Measurements from ENCODE around the gene CERS5. TPM values are rescaled to one million over a fixed set of nuclear protein-coding genes. Genes with fewer than 3 reads are reported as not detected.

CERS5 gene, protein sequence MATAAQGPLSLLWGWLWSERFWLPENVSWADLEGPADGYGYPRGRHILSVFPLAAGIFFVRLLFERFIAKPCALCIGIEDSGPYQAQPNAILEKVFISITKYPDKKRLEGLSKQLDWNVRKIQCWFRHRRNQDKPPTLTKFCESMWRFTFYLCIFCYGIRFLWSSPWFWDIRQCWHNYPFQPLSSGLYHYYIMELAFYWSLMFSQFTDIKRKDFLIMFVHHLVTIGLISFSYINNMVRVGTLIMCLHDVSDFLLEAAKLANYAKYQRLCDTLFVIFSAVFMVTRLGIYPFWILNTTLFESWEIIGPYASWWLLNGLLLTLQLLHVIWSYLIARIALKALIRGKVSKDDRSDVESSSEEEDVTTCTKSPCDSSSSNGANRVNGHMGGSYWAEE
- total RNA-seq: 10 to 100 TPM; 27.6 to 41.7 TPM

- peak; percentile 99 for DNase-seq (ENCODE audit: low spot score)
- WGBS: 1% methylated on average over 48 of the region's 70 CpGs
- peak in 2 of 4 experiments; percentile 52 to 66 for TF ChIP-seq CTCF (IDR thresholded peaks at IDR 0.05)
- TF ChIP-seq POLR2A (IDR thresholded peaks at IDR 0.05): peak; percentile 76
- TF ChIP-seq POLR2AphosphoS5 (IDR thresholded peaks at IDR 0.05): peak; percentile 94
- Histone ChIP-seq H3K9me3 (no peaks in the 10 kb centered on the region), H3K4me1 (replicated peaks) (no peaks in the 10 kb centered on the region), H3K4me3 (peak within 1 kb of the TSS; percentile 83 to 95), H3K36me3 (no peaks in the 10 kb centered on the region), H3K27me3 (replicated peaks; ENCODE audit: insufficient read depth) (no peaks in the 10 kb centered on the region), H3K27ac (peak within 1 kb of the TSS; percentile 85 to 88)
- intact Hi-C loops (cut with DNase I): loop anchor here (5.0 kb wide), 1 partner anchor 80 kb away; the partner anchor contains the start of gene SMARCD1
These were observed at the start of gene CERS5 for GRCh38 chr12:50167049-50167828. Gene CERS5 (minus strand): TSS chr12:50167369. CDS start chr12:50167297, 72 bp downstream.

DNA sequence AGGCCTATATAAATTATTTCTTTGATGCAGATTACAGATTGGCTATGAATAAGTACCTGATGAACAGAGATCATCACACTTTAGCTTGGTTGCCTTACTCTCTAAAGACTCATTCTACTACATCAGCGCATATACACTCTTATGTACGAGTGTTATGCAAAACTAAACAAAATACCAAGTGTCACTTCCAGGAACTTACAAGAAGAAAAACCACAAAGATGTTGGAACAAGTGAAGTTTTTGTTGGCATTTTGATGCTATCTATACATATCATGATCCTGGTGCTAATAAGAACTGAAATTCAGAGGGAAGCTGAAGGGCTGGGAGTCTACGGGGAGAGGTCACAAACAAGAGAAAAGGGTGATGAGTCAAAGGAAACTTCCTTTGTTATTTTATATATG, 47.9 kb upstream of the CERS5 start:
- Histone ChIP-seq H3K36me3 (no peaks in the 10 kb centered on the region), H3K27ac (no peak overlapping the region), H3K9me3 (no peaks in the 10 kb centered on the region), H3K27me3 (replicated peaks; ENCODE audit: insufficient read depth) (no peaks in the 10 kb centered on the region), H3K4me1 (replicated peaks) (no peaks in the 10 kb centered on the region), H3K4me3 (no peak overlapping the region)
- TF ChIP-seq POLR2AphosphoS5 (IDR thresholded peaks at IDR 0.05): no peak
- no peak for TF ChIP-seq POLR2A (IDR thresholded peaks at IDR 0.05)
- no peak for TF ChIP-seq CTCF (IDR thresholded peaks at IDR 0.05)
- intact Hi-C loops (cut with DNase I): no loop called here
- DNase-seq (ENCODE audit: low spot score): no peak
- WGBS: 46% methylated on average over 3 of the region's 3 CpGs

GRCh38 chr12:50214018-50214417, 46.8 kb upstream of the CERS5 start:
- Histone ChIP-seq H3K9me3 (no peaks in the 10 kb centered on the region), H3K4me3 (no peak overlapping the region), H3K27me3 (replicated peaks; ENCODE audit: insufficient read depth) (no peaks in the 10 kb centered on the region), H3K4me1 (replicated peaks) (no peaks in the 10 kb centered on the region), H3K36me3 (no peaks in the 10 kb centered on the region), H3K27ac (no peak overlapping the region)
- no peak for DNase-seq (ENCODE audit: low spot score)
- TF ChIP-seq CTCF (IDR thresholded peaks at IDR 0.05) (no peak), POLR2AphosphoS5 (IDR thresholded peaks at IDR 0.05) (no peak), POLR2A (IDR thresholded peaks at IDR 0.05) (no peak)
- WGBS: 30% methylated on average over 1 of the region's 1 CpG
- intact Hi-C loops (cut with DNase I): no loop called here

GRCh38 chr12:50213439-50213838, 46.3 kb upstream of the CERS5 start:
- Histone ChIP-seq H3K27me3 (replicated peaks; ENCODE audit: insufficient read depth) (no peaks in the 10 kb centered on the region), H3K36me3 (no peaks in the 10 kb centered on the region), H3K27ac (no peak overlapping the region), H3K4me1 (replicated peaks) (no peaks in the 10 kb centered on the region), H3K4me3 (no peak overlapping the region), H3K9me3 (no peaks in the 10 kb centered on the region)
- DNase-seq (ENCODE audit: low spot score): no peak
- intact Hi-C loops (cut with DNase I): no loop called here
- 90% methylated on average over 2 of the region's 2 CpGs for WGBS
- TF ChIP-seq CTCF (IDR thresholded peaks at IDR 0.05) (no peak), POLR2AphosphoS5 (IDR thresholded peaks at IDR 0.05) (no peak), POLR2A (IDR thresholded peaks at IDR 0.05) (no peak)

Data from prostate gland (tissue), 2 donors.